Activated CD8-positive, alpha-beta memory T cell treated with anti-CD3 and anti-CD28 coated beads, Interleukin-2, amount 10 ng/mL, durations not matched to agents 7 days and 5 days (primary cell): Measurements from ENCODE around the gene SAA4. TPM values are rescaled to one million over a fixed set of nuclear protein-coding genes. Genes with fewer than 3 reads are reported as not detected.
"Not testable (repeated sequence)": the region's sequence is repeated elsewhere in the genome, so short reads cannot be mapped to it uniquely, and the experiment has no call there.

Experiments used
- ATAC-seq: fragments of 150-1000 bp; cut with Tn5 transposase; one replicate; pipeline ENCODE4 v1.10.0; 2021; ENCODE audit warnings: moderate library complexity
- CTCF ChIA-PET: fragments of 350-600 bp; sonication (Branson Sonifier 250); formaldehyde crosslinking; loops from one replicate; lab custom pipeline; 2021; ENCODE audit warnings: antibody characterized with exemption; lab: Charles Lee
- DNase-seq: peaks from one replicate; pipeline ENCODE4 v3.0.0-alpha.2; 2020
- H3K27ac Mint-ChIP-seq: one replicate; pipeline ENCODE4 v1.8.0; 2021; ENCODE audit warnings: mild to moderate bottlenecking, mixed read lengths
- H3K27me3 Mint-ChIP-seq: one replicate; pipeline ENCODE4 v1.8.0; 2021; ENCODE audit warnings: mixed read lengths
- H3K36me3 Mint-ChIP-seq: one replicate; pipeline ENCODE4 v1.8.0; 2021; ENCODE audit warnings: mild to moderate bottlenecking, mixed read lengths
- H3K4me1 Mint-ChIP-seq: one replicate; pipeline ENCODE4 v1.8.0; 2021; ENCODE audit warnings: mixed read lengths
- H3K4me3 Mint-ChIP-seq: one replicate; pipeline ENCODE4 v1.8.0; 2021; ENCODE audit warnings: mild to moderate bottlenecking, moderate library complexity, mixed read lengths
- H3K9me3 Mint-ChIP-seq: one replicate; pipeline ENCODE4 v1.8.0; 2022; ENCODE audit warnings: low read depth, mixed read lengths
- total RNA-seq, 2 experiments: library from RNA; stranded (reverse); gene quantifications; one replicate each; pipeline ENCODE4 v1.2.3, GENCODE V29; 2021

SAA4 gene
- total RNA-seq, 2 experiments from 2014 or later, result not detected

DNA sequence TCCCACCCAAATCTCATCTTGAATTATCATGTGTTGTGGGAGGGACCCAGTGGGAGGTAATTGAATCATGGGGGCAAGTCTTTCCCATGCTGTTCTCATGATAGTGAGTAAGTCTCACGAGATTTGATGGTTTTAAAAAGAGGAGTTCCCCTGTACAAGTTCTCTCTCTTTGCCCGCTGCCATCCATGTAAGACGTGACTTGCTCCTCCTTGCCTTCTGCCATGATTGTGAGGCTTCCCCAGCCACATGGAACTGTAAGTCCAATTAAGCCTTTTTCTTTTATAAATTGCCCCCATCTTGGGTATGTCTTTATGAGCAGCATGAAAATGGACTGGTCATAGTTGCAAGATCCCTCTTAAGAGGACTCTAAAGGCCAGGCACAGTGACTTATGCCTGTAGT, 38.9 kb downstream of the SAA4 start:
- H3K36me3 Mint-ChIP-seq, H3K27ac Mint-ChIP-seq, H3K4me1 Mint-ChIP-seq, DNase-seq, ATAC-seq, CTCF ChIA-PET, H3K4me3 Mint-ChIP-seq, H3K9me3 Mint-ChIP-seq: not testable (repeated sequence)
- H3K27me3 Mint-ChIP-seq, result peaks cover 35% of the 10 kb centered on the region

DNA sequence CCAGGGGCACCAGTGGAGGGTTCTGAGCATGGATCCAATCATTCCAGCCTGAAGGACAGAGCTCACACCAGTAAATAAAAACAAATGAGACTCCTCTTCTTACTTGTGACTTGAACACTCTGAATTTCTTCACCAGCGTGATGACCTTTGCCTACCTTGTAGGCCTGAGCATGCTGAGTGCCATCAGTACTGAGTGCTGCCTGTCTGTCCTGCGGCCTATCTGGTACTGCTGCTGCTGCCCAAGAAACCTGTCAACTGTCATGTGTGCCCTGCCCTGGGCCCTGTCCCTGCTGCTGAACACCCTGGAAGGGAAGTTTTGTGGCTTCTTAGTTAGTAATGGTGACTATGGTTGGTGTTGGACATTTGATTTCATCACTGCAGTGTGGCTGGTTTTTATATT, 40.1 kb downstream of the SAA4 start:
- CTCF ChIA-PET, result no interaction called here

DNA sequence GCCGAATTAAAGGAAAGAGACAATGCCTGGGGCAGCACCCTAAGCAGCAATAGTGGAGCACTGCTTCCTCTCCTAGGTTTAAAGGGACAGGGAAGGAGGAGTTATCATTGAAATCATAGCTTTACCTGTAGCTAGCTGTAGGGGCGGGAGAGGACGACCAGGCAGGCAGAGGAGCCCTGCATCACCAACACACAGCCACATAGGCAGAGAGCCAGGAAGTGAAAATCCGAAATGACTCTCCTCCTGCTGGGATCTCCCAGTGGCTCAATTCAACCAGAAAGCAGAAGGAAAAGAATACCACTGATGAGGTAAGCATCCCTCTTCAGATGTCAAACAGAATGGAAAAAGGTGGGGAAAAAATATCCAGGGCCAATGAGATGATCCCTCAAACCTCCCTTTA, 43.6 kb downstream of the SAA4 start:
- Mint-ChIP-seq H3K27me3 (peaks cover 36% of the 10 kb centered on the region), H3K4me1 (no peaks in the 10 kb centered on the region), H3K36me3 (no peaks in the 10 kb centered on the region), H3K27ac (no peak overlapping the region), H3K4me3 (no peak overlapping the region), H3K9me3 (no peaks in the 10 kb centered on the region)
- DNase-seq (no peak), ATAC-seq (peak; percentile 33)
- CTCF ChIA-PET, result no interaction called here

More for the DNA sequence above, 40.1 kb downstream of the SAA4 start:
- Mint-ChIP-seq H3K27ac (no peak overlapping the region), H3K9me3 (no peaks in the 10 kb centered on the region), H3K36me3 (no peaks in the 10 kb centered on the region), H3K4me1 (no peaks in the 10 kb centered on the region), H3K27me3 (peaks cover 35% of the 10 kb centered on the region), H3K4me3 (no peak overlapping the region)
- DNase-seq, result no peak
- no peak for ATAC-seq

DNA sequence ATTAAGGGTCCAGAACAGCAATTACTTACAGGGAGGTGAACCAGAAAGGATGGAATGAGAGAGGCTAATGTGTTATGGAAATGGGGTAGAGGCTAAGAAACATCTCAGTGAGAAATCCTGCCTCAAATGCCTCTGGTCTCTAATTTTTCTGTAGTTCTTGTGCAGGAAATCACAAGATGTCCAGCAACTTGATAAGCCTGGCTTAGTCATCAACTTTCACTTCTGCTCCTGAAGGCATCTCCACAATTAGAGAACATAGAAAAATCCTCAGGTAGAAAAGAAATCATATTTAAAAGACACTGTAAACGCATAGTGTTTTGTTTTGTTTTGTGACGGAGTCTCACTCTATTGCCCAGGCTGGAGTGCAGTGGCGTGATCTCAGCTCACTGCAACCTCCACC, 45.2 kb downstream of the SAA4 start:
- no peaks in the 10 kb centered on the region for H3K4me1 Mint-ChIP-seq
- H3K27me3 Mint-ChIP-seq, result peaks cover 44% of the 10 kb centered on the region
- no peaks in the 10 kb centered on the region for H3K9me3 Mint-ChIP-seq
- H3K27ac Mint-ChIP-seq, result no peak overlapping the region
- no peaks in the 10 kb centered on the region for H3K36me3 Mint-ChIP-seq
- CTCF ChIA-PET, result no interaction called here
- H3K4me3 Mint-ChIP-seq, result no peak overlapping the region
- ATAC-seq (no peak), DNase-seq (no peak)

DNA sequence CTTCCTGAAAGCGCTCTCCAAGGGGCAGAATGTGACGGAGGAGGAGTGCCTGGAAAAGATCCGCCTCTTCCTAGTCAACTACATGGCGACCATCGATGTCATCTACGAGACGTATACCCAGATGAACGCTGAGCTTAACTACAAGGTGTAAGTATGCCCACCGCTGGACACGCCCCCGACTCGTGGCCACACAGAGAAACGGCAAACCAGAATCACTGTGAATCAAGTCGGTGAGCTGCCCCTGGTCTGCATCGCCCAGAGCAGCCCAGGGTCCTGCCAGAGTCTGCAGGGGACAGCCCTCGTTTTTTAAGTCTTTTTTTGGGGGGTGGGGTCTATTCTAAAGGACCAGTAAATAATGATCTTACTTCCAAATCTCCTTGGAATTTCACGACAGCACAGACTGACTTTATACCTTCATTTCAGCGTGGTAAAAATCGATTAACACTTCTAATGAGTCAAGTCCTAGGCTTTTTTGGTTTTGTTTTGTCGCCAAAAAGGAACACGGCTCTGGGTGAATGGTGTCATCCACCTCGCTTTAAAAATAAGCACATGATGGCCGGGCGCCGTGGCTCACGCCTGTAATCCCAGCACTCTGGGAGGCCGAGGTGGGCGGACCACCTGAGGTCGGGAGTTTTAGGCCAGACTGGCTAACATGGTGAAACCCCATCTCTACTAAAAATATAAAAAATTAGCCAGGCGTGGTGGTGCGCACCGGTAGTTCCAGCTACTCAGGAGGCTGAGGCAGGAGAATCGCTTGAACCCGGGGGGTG, 46.9 kb downstream of the SAA4 start:
- H3K4me1 Mint-ChIP-seq, DNase-seq, H3K9me3 Mint-ChIP-seq, ATAC-seq, H3K27ac Mint-ChIP-seq, CTCF ChIA-PET, H3K4me3 Mint-ChIP-seq, H3K36me3 Mint-ChIP-seq: not testable (repeated sequence)
- peaks cover 45% of the 10 kb centered on the region for H3K27me3 Mint-ChIP-seq

DNA sequence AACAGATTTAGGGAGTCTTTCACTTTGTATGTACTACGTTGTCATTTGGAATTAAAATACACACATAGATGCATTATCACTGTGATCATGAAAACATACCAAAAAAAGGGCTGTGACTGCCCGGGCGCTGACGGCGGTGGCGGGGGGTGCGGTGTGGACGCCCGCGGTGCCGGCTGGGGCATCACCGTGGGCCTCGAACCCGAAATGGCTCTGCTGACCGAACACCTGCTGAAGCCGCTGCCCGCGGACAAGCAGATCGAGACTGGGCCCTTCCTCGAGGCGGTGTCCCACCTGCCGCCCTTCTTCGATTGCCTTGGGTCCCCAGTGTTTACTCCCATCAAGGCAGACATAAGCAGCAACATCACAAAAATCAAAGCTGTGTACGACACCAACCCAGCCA, 47.8 kb downstream of the SAA4 start:
- CTCF ChIA-PET, result interaction anchor here (1.8 kb wide), 1 partner anchor 15 kb away, joined by 5 read pairs; no protein-coding TSS in a partner anchor
- DNase-seq (no peak), ATAC-seq (no peak)
- Mint-ChIP-seq H3K27me3 (peaks cover 51% of the 10 kb centered on the region), H3K4me3 (no peak overlapping the region), H3K4me1 (no peaks in the 10 kb centered on the region), H3K9me3 (no peaks in the 10 kb centered on the region), H3K27ac (no peak overlapping the region), H3K36me3 (no peaks in the 10 kb centered on the region)

Other genes with a start within 250 kb of the SAA4 start
- gene SERGEF, start 223.8 kb downstream of the SAA4 start, total RNA-seq, result 10 to 100 TPM; 30.4 to 38.8 TPM
- gene TPH1, start 190.5 kb downstream of the SAA4 start, total RNA-seq, result under 1 TPM; 0.26 to 0.40 TPM
- gene SAAL1, start 130.7 kb downstream of the SAA4 start, total RNA-seq, result 10 to 100 TPM; 30.0 to 35.3 TPM
- not detected for gene MRGPRX3, start 104.2 kb downstream of the SAA4 start, total RNA-seq
- not detected for gene MRGPRX4, start 64.0 kb downstream of the SAA4 start, total RNA-seq
- not detected for gene SAA2, start 11.9 kb upstream of the SAA4 start, total RNA-seq
- not detected for gene SAA1, start 29.5 kb upstream of the SAA4 start, total RNA-seq
- gene HPS5, start 85.3 kb upstream of the SAA4 start, total RNA-seq, result 10 to 100 TPM; 19.3 to 19.8 TPM
- 10 to 100 TPM; 40.0 to 47.7 TPM for gene GTF2H1, start 85.8 kb upstream of the SAA4 start, total RNA-seq
- 1,000 to 10,000 TPM in 1 of 2 experiments, 100 to 1,000 TPM in 1; 826 to 1,022 TPM for gene LDHA, start 157.8 kb upstream of the SAA4 start, total RNA-seq
- gene LDHC, start 175.5 kb upstream of the SAA4 start, total RNA-seq, result under 1 TPM in 1 of 2 experiments, not detected in 1; 0.16 TPM
- not detected for gene LDHAL6A, start 219.1 kb upstream of the SAA4 start, total RNA-seq